OCI-LY1 (cell line): ENCODE data around the gene PSD.
A peak's percentile ranks its signal among the peaks of the same experiment; 100 is the strongest.

Source experiments
- H2AFZ ChIP-seq: fragments of 200-600 bp; sonication (generic), shearing (Covaris generic); 2 replicates; pipeline ENCODE4 v1.6.0; 2014; ENCODE audit warnings: antibody characterized with exemption, mild to moderate bottlenecking, low read length
- H3F3A ChIP-seq: fragments of 200-600 bp; sonication (generic), shearing (Covaris generic); 2 replicates; pipeline ENCODE4 v1.6.0; 2014; ENCODE audit warnings: mild to moderate bottlenecking, antibody characterized with exemption, low read length, moderate library complexity; ENCODE audit not compliant: insufficient read depth
- H3K27ac ChIP-seq: fragments of 200-600 bp; sonication (generic); 2 replicates; pipeline ENCODE4 v1.5.1; 2014; ENCODE audit warnings: low read length, mixed run types, mild to moderate bottlenecking, low read depth; ENCODE audit not compliant: poor library complexity, severe bottlenecking
- H3K27me3 ChIP-seq: fragments of 200-600 bp; sonication (generic); 2 replicates; pipeline ENCODE4 v1.6.0; 2014; ENCODE audit warnings: antibody characterized with exemption, mild to moderate bottlenecking, low read length, moderate library complexity; ENCODE audit not compliant: insufficient read depth
- H3K36me3 ChIP-seq: fragments of 200-600 bp; sonication (generic); 2 replicates; pipeline ENCODE4 v1.6.1; 2014; ENCODE audit warnings: mild to moderate bottlenecking, antibody characterized with exemption, low read length, moderate library complexity, mixed read lengths; ENCODE audit not compliant: insufficient read depth
- H3K4me1 ChIP-seq: fragments of 200-600 bp; sonication (generic); 2 replicates; pipeline ENCODE4 v1.5.1; 2014; ENCODE audit warnings: mild to moderate bottlenecking, low read length, moderate library complexity; ENCODE audit not compliant: insufficient read depth, severe bottlenecking
- H3K4me2 ChIP-seq: fragments of 200-600 bp; sonication (generic), shearing (Covaris generic); 2 replicates; pipeline ENCODE4 v1.6.1; 2014; ENCODE audit warnings: low read length
- H3K4me3 ChIP-seq: fragments of 200-600 bp; sonication (generic); 2 replicates; pipeline ENCODE4 v1.5.1; 2014; ENCODE audit warnings: low read length, low read depth, mild to moderate bottlenecking, mixed read lengths; ENCODE audit not compliant: poor library complexity, severe bottlenecking
- H3K79me2 ChIP-seq: fragments of 200-600 bp; shearing (Covaris generic); 2 replicates; pipeline ENCODE4 v1.6.1; 2016; ENCODE audit warnings: mixed run types, low read length, mixed read lengths; ENCODE audit not compliant: insufficient read depth
- H3K9ac ChIP-seq: fragments of 200-600 bp; sonication (generic), shearing (Covaris generic); 2 replicates; pipeline ENCODE4 v1.6.1; 2014; ENCODE audit warnings: mild to moderate bottlenecking, low read length, mixed read lengths
- H3K9me2 ChIP-seq: fragments of 200-600 bp; sonication (generic), shearing (Covaris generic); 2 replicates; pipeline ENCODE4 v1.6.1; 2014; ENCODE audit warnings: low read depth, mild to moderate bottlenecking, low read length, mixed read lengths
- H3K9me3 ChIP-seq: fragments of 200-600 bp; shearing (Covaris generic); 2 replicates; pipeline ENCODE4 v1.6.1; 2014; ENCODE audit warnings: low read length, mixed read lengths
- H4K20me1 ChIP-seq: fragments of 200-600 bp; sonication (generic), shearing (Covaris generic); 2 replicates; pipeline ENCODE4 v1.6.0; 2016; ENCODE audit warnings: mild to moderate bottlenecking, low read length; ENCODE audit not compliant: insufficient read depth
- CTCF ChIP-seq: fragments of 200-600 bp; sonication (generic), shearing (Covaris generic); IDR thresholded peaks from 2 replicates; pipeline ENCODE4 v1.5.1; 2017; ENCODE audit warnings: mild to moderate bottlenecking, antibody characterized with exemption, low read length, moderate library complexity, mixed read lengths
- EZH2 ChIP-seq: fragments of 200-600 bp; sonication (generic), shearing (Covaris generic); IDR thresholded peaks from 2 replicates; pipeline ENCODE4 v1.8.0; 2017; ENCODE audit warnings: borderline replicate concordance, mixed run types, mild to moderate bottlenecking, antibody characterized with exemption, low read length, moderate library complexity, mixed read lengths

Gene PSD

GRCh38 chr10:102389894-102390293 lies 28.7 kb downstream of the PSD start:
- TF ChIP-seq CTCF (no peak), EZH2 (no peak)
- Histone ChIP-seq H4K20me1 (no peaks in the 10 kb centered on the region), H3K4me2 (no peak overlapping the region)

GRCh38 chr10:102384606-102385429 lies 33.8 kb downstream of the PSD start:
- no peaks in the 10 kb centered on the region for H3K27me3 ChIP-seq
- no peak overlapping the region for H3K27ac ChIP-seq
- no peak overlapping the region for H2AFZ ChIP-seq
- H3K4me3 ChIP-seq, result no peak overlapping the region
- peaks cover 15% of the 10 kb centered on the region; the same call in 1 of the 2 replicates for H3K36me3 ChIP-seq
- H3K4me1 ChIP-seq, result no peaks in the 10 kb centered on the region
- H4K20me1 ChIP-seq, result no peaks in the 10 kb centered on the region
- no peak overlapping the region for H3K9ac ChIP-seq
- no peaks in the 10 kb centered on the region for H3K79me2 ChIP-seq
- H3K4me2 ChIP-seq, result no peak overlapping the region
- no peaks in the 10 kb centered on the region for H3F3A ChIP-seq
- no peaks in the 10 kb centered on the region for H3K9me3 ChIP-seq
- TF ChIP-seq CTCF, result no peak
- TF ChIP-seq EZH2, result no peak
- H3K9me2 ChIP-seq, result no peaks in the 10 kb centered on the region

More at GRCh38 chr10:102389894-102390293, 28.7 kb downstream of the PSD start:
- H3K27me3 ChIP-seq, result no peaks in the 10 kb centered on the region
- no peak overlapping the region for H3K27ac ChIP-seq
- no peaks in the 10 kb centered on the region for H3K36me3 ChIP-seq
- no peaks in the 10 kb centered on the region for H3F3A ChIP-seq
- H3K9me3 ChIP-seq, result no peaks in the 10 kb centered on the region
- no peak overlapping the region for H2AFZ ChIP-seq
- H3K4me1 ChIP-seq, result peaks cover 6% of the 10 kb centered on the region
- H3K79me2 ChIP-seq, result no peaks in the 10 kb centered on the region
- H3K9ac ChIP-seq, result no peak overlapping the region
- no peaks in the 10 kb centered on the region for H3K9me2 ChIP-seq
- H3K4me3 ChIP-seq, result no peak overlapping the region

DNA sequence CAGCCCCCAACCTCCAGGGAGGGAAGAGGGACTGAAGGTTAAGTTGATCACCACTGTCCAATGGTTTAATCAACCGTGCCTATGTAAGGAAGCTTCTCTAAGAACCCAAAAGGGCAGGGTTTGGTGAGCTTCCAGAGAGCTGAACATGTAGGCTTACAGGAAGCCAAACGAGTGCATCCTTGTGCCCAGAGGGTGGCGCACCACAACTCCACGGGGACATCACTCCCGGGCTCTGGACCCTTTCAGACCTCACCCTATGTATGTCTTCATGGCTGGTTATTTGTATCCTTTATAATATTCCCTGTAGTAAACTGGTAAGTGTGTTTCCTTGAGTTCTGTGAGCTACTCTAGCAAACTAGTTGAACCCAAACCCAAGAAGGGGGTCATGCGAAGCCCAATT lies 34.5 kb downstream of the PSD start:
- Histone ChIP-seq H3K27ac (no peak overlapping the region), H3K79me2 (no peaks in the 10 kb centered on the region), H3K9me2 (no peaks in the 10 kb centered on the region), H3K9me3 (no peaks in the 10 kb centered on the region), H3K9ac (no peak overlapping the region), H3K36me3 (peaks cover 18% of the 10 kb centered on the region; the same call in 1 of the 2 replicates), H3K4me3 (no peak overlapping the region), H3K27me3 (no peaks in the 10 kb centered on the region), H3K4me2 (no peak overlapping the region), H3K4me1 (no peaks in the 10 kb centered on the region), H3F3A (no peaks in the 10 kb centered on the region), H2AFZ (no peak overlapping the region), H4K20me1 (no peaks in the 10 kb centered on the region)
- TF ChIP-seq CTCF, result peak; percentile 28; the same call in 1 of the 2 replicates
- TF ChIP-seq EZH2, result no peak
